ENCODE measurements around the gene MOCOS.

The MOCOS gene

DNA sequence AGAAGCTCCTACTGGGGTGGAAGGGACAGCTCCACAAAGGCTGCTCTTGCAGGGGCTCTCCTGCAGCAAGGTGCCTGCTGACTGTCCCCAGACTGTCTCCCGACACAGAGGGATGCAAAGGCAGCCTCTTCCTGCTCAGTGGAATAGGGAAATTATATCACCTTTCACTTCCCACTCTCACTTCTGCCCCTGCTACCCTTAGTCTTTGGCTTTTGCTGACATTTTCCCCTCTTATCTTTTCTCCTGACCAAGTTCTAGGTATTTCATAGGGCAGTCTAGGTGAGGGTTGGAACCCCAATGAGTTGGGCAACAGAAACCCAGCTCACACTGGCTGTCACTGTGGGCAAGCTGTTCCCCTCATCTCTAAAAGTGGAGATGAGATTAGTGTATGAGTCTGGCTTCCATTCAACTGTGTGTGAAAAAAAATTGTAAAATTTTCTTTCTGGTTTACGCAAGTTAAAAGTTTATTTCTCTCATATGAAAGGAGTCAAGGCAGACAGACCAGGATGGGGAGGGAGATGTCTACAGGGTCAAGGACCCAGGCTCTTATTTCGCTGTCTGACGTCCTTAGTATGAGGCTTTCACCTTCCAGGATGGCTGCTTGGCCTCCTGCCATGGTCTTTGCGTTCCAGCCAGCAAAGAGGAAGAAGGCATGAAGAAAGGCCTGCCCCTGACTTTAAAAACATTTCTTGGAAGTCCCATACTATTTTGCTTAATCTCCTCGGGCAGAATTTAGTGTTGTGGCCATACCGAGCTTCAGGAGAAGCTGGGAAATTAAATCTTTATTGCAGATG is 7.5 kb upstream of the MOCOS start:
- H2AFZ ChIP-seq (ENCODE audit: low read depth), result no peak overlapping the region
- no peak overlapping the region for H3K4me2 ChIP-seq
- no peaks in the 10 kb centered on the region for H4K20me1 ChIP-seq (ENCODE audit: insufficient read depth)
- H3K27me3 ChIP-seq (ENCODE audit: insufficient read depth, low read depth), result no peaks in the 10 kb centered on the region
- no peaks in the 10 kb centered on the region for H3K36me3 ChIP-seq (ENCODE audit: insufficient read depth)
- no peaks in the 10 kb centered on the region for H3K79me2 ChIP-seq (ENCODE audit: insufficient read depth, low read depth)
- H3K4me3 ChIP-seq (IDR thresholded peaks at IDR 0.05; ENCODE audit: insufficient read depth, low read depth, low read length), result no peak overlapping the region
- no peak overlapping the region for H3K27ac ChIP-seq
- H3K9ac ChIP-seq, result no peak overlapping the region
- no peak for TF ChIP-seq CTCF (conservative IDR thresholded peaks at IDR 0.05; ENCODE audit: low read depth, low read length)
- H3K4me1 ChIP-seq (ENCODE audit: low read depth, poor library complexity, severe bottlenecking), result no peaks in the 10 kb centered on the region

- H2AFZ ChIP-seq (ENCODE audit: low read depth), result no peak overlapping the region
Measured at GRCh38 chr18:36181441-36181840, 5.9 kb upstream of the MOCOS start.

GRCh38 chr18:36181898-36182506 is 5.3 kb upstream of the MOCOS start:
- Histone ChIP-seq H3K27me3 (ENCODE audit: insufficient read depth, low read depth) (no peaks in the 10 kb centered on the region), H2AFZ (ENCODE audit: low read depth) (no peak overlapping the region), H3K27ac (no peak overlapping the region), H3K4me3 (IDR thresholded peaks at IDR 0.05; ENCODE audit: insufficient read depth, low read depth, low read length) (no peak overlapping the region), H3K9ac (no peak overlapping the region), H3K36me3 (ENCODE audit: insufficient read depth) (no peaks in the 10 kb centered on the region), H4K20me1 (ENCODE audit: insufficient read depth) (no peaks in the 10 kb centered on the region), H3K79me2 (ENCODE audit: insufficient read depth, low read depth) (no peaks in the 10 kb centered on the region), H3K4me1 (ENCODE audit: low read depth, poor library complexity, severe bottlenecking) (no peaks in the 10 kb centered on the region), H3K4me2 (no peak overlapping the region)
- no peak for TF ChIP-seq CTCF (conservative IDR thresholded peaks at IDR 0.05; ENCODE audit: low read depth, low read length)

More at GRCh38 chr18:36181441-36181840, 5.9 kb upstream of the MOCOS start:
- H3K79me2 ChIP-seq (ENCODE audit: insufficient read depth, low read depth), result no peaks in the 10 kb centered on the region
- H4K20me1 ChIP-seq (ENCODE audit: insufficient read depth), result no peaks in the 10 kb centered on the region
- TF ChIP-seq CTCF (conservative IDR thresholded peaks at IDR 0.05; ENCODE audit: low read depth, low read length), result no peak
- H3K27ac ChIP-seq, result no peak overlapping the region
- H3K27me3 ChIP-seq (ENCODE audit: insufficient read depth, low read depth), result no peaks in the 10 kb centered on the region
- no peaks in the 10 kb centered on the region for H3K36me3 ChIP-seq (ENCODE audit: insufficient read depth)
- no peak overlapping the region for H3K4me3 ChIP-seq (IDR thresholded peaks at IDR 0.05; ENCODE audit: insufficient read depth, low read depth, low read length)
- no peak overlapping the region for H3K9ac ChIP-seq
- no peaks in the 10 kb centered on the region for H3K4me1 ChIP-seq (ENCODE audit: low read depth, poor library complexity, severe bottlenecking)
- H3K4me2 ChIP-seq, result no peak overlapping the region

DNA sequence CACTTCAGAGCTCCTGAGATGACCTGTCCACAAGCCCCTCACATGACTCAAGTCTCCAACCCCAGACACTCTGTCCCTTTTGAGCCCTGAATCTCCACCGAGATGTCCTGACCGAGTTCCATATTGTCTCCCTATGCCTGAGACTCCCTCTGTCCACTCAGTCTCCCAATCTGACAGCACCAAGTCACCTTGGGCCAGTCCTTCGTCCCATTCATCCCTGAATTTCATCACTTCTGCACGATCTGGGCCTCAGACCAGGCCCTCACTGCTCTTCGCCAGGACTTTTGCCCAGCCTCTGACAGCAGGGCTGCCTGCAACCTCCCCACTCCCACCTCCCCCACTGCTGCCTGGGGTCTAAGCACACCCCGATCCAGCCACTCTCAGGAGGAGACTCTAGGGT is 4.3 kb upstream of the MOCOS start:
- Histone ChIP-seq H3K36me3 (ENCODE audit: insufficient read depth) (no peaks in the 10 kb centered on the region), H4K20me1 (ENCODE audit: insufficient read depth) (no peaks in the 10 kb centered on the region), H3K27ac (no peak overlapping the region), H3K4me1 (ENCODE audit: low read depth, poor library complexity, severe bottlenecking) (peaks cover 3% of the 10 kb centered on the region), H2AFZ (ENCODE audit: low read depth) (no peak overlapping the region), H3K4me2 (no peak overlapping the region), H3K79me2 (ENCODE audit: insufficient read depth, low read depth) (no peaks in the 10 kb centered on the region), H3K9ac (no peak overlapping the region), H3K27me3 (ENCODE audit: insufficient read depth, low read depth) (no peaks in the 10 kb centered on the region; the same call in 1 of the 2 replicates), H3K4me3 (IDR thresholded peaks at IDR 0.05; ENCODE audit: insufficient read depth, low read depth, low read length) (no peak overlapping the region)
- TF ChIP-seq CTCF (conservative IDR thresholded peaks at IDR 0.05; ENCODE audit: low read depth, low read length), result no peak
